HepG2 (cell line): ENCODE measurements around the gene COLGALT1. TPM values are rescaled to one million over a fixed set of nuclear protein-coding genes. Genes with fewer than 3 reads are reported as not detected.

Source experiments
- EHMT2 ChIP-seq: fragments of 200-600 bp; sonication (generic); IDR thresholded peaks from 2 replicates; pipeline ENCODE4 v1.7.0; 2017; ENCODE audit warnings: antibody characterized with exemption, low read depth, low read length, borderline replicate concordance
- MLXIP ChIP-seq: sonication (generic); formaldehyde crosslinking; IDR thresholded peaks from 2 replicates; pipeline ENCODE4 v1.9.0; 2021; ENCODE audit warnings: missing genetic modification reagents, borderline replicate concordance
- MTA1 ChIP-seq: sonication (generic); formaldehyde crosslinking; IDR thresholded peaks from 2 replicates; pipeline ENCODE4 v1.4.0; 2020; ENCODE audit warnings: missing genetic modification reagents, mild to moderate bottlenecking, borderline replicate concordance
- MXI1 ChIP-seq: IDR thresholded peaks from 3 replicates; pipeline ENCODE4 v1.6.1; 2012; ENCODE audit warnings: low read depth, low read length, inconsistent platforms, borderline replicate concordance
- NR2F2 ChIP-seq: IDR thresholded peaks from 2 replicates; pipeline ENCODE4 v1.6.1; 2012; ENCODE audit warnings: low read depth, inconsistent platforms, borderline replicate concordance
- NR3C1 ChIP-seq: sonication (generic); formaldehyde crosslinking; IDR thresholded peaks from 2 replicates; pipeline ENCODE4 v1.4.0; 2020; ENCODE audit warnings: missing genetic modification reagents
- SRSF1 ChIP-seq: fragments of 200-400 bp; formaldehyde crosslinking; optimal IDR thresholded peaks from 2 replicates; pipeline ENCODE3; 2017; ENCODE audit warnings: mild to moderate bottlenecking, low read depth, low read length, moderate library complexity
- TAF15 ChIP-seq: fragments of 200-400 bp; formaldehyde crosslinking; IDR thresholded peaks from one replicate; pipeline ENCODE4 v1.6.1; 2018; ENCODE audit warnings: mild to moderate bottlenecking, low read depth, low read length; ENCODE audit not compliant: poor library complexity, severe bottlenecking
- ZBTB33 ChIP-seq: sonication (generic); formaldehyde crosslinking; IDR thresholded peaks from 2 replicates; pipeline ENCODE4 v1.4.0; 2020; ENCODE audit warnings: missing genetic modification reagents
- ZNF225 ChIP-seq: sonication (generic); formaldehyde crosslinking; IDR thresholded peaks from 2 replicates; pipeline ENCODE4 v1.4.0; 2020; ENCODE audit warnings: mild to moderate bottlenecking, missing genetic modification reagents
- ZNF296 ChIP-seq: sonication (generic); formaldehyde crosslinking; conservative IDR thresholded peaks from 2 replicates; pipeline ENCODE4 v1.5.0; 2020; ENCODE audit warnings: mild to moderate bottlenecking, missing genetic modification reagents
- ZNF441 ChIP-seq: sonication (generic); formaldehyde crosslinking; IDR thresholded peaks from 2 replicates; pipeline ENCODE4 v1.7.0; 2021; ENCODE audit warnings: missing genetic modification reagents, borderline replicate concordance
- ZNF670 ChIP-seq: sonication (generic); formaldehyde crosslinking; IDR thresholded peaks from 2 replicates; pipeline ENCODE4 v1.8.0; 2022; ENCODE audit warnings: mild to moderate bottlenecking, missing genetic modification reagents, borderline replicate concordance
- polyA plus RNA-seq, 8 experiments: library from polyadenylated mRNA; depleted of rRNA in 3 of 8; stranded (reverse) in 7 of 8; unstranded in 1 of 8; fragments of >200 nt; fragmentation: Illumina TruSeq in 4 of 8; extraction: Trizol in 4 of 8; gene quantifications; 2 replicates each; pipeline versions ENCODE4 v1.2.1 to v1.2.3, GENCODE V29; 2011 to 2016; ENCODE audit warnings: low read depth in 4 of 8, missing spikeins in 1 of 8, mixed read lengths in 1 of 8; ENCODE audit not compliant: insufficient read depth in 1 of 8
- total RNA-seq, 5 experiments: library from RNA; depleted of rRNA; stranded (reverse); fragments of >200 nt; fragmentation: Illumina TruSeq; extraction: Trizol; gene quantifications; 2 replicates each; pipeline ENCODE4 v1.2.3, GENCODE V29; 2016; ENCODE audit warnings: low read depth in 1 of 5

Gene COLGALT1
- total and polyA plus RNA-seq, 2 of the 13 experiments (the other 11 are each of a cell fraction or from before 2014, with no cell fraction given): 58.0 to 211 TPM

- TF ChIP-seq MLXIP (CRISPR knock-in tag): no peak
- TF ChIP-seq ZNF225 (CRISPR knock-in tag): no peak; the same call in 1 of the 2 replicates
- TF ChIP-seq NR2F2: no peak; the same call in 1 of the 2 replicates
- no peak for TF ChIP-seq MTA1 (CRISPR knock-in tag)
- TF ChIP-seq NR3C1 (CRISPR knock-in tag): no peak
- no peak for TF ChIP-seq TAF15
- no peak for TF ChIP-seq ZNF670
- no peak for TF ChIP-seq ZNF296 (CRISPR knock-in tag)
- 0 out of 2 replicates have a peak, but pooled peaks have one; percentile 22 for TF ChIP-seq ZNF441 (CRISPR knock-in tag)
- TF ChIP-seq MXI1: no peak
- no peak for TF ChIP-seq ZBTB33 (CRISPR knock-in tag)
- no peak for TF ChIP-seq EHMT2
- TF ChIP-seq SRSF1: no peak
Measured at GRCh38 chr19:17554968-17555479, 425 bp upstream of the COLGALT1 start (continued).
